Effector CD4-positive, alpha-beta T cell (primary cell): ENCODE data around the gene SLC26A8.
"Not testable (repeated sequence)": the region's sequence is repeated elsewhere in the genome, so short reads cannot be mapped to it uniquely, and the experiment has no call there.

Source experiments
- DNase-seq: peaks from one replicate; pipeline ENCODE4 v3.0.0-alpha.2; 2020

SLC26A8 gene

GRCh38 chr6:35940014-35940413 is 84.4 kb downstream of the SLC26A8 start:
- not testable (repeated sequence) for DNase-seq

GRCh38 chr6:35939259-35939658 is 85.2 kb downstream of the SLC26A8 start:
- DNase-seq, result not testable (repeated sequence)

- DNase-seq, result no peak
Measured at GRCh38 chr6:35936681-35937359, 87.6 kb downstream of the SLC26A8 start.

GRCh38 chr6:35935469-35935868 is 89.0 kb downstream of the SLC26A8 start:
- no peak for DNase-seq

GRCh38 chr6:35933844-35934243 is 90.6 kb downstream of the SLC26A8 start:
- no peak for DNase-seq

GRCh38 chr6:35931873-35932272 is 92.6 kb downstream of the SLC26A8 start:
- not testable (repeated sequence) for DNase-seq

GRCh38 chr6:35931120-35931561 is 93.3 kb downstream of the SLC26A8 start:
- DNase-seq, result no peak

- DNase-seq, result no peak
Measured at GRCh38 chr6:35929601-35930000, 94.8 kb downstream of the SLC26A8 start.

- no peak for DNase-seq
Measured at GRCh38 chr6:35926509-35927215, 97.8 kb downstream of the SLC26A8 start.

- DNase-seq, result no peak
Measured at GRCh38 chr6:35925961-35926360, 98.5 kb downstream of the SLC26A8 start.

GRCh38 chr6:35924146-35924545 is 100.3 kb downstream of the SLC26A8 start:
- no peak for DNase-seq

GRCh38 chr6:35922139-35922554 is 102.3 kb downstream of the SLC26A8 start:
- DNase-seq, result no peak

- DNase-seq, result peak; percentile 68
Measured at GRCh38 chr6:35920793-35921732, 103.4 kb downstream of the SLC26A8 start, which contains the start of gene SRPK1. SRPK1 (minus strand) TSS chr6:35921098; CDS start chr6:35921056, 42 bp downstream.

GRCh38 chr6:35919827-35920751 is 104.4 kb downstream of the SLC26A8 start:
- DNase-seq, result peak; percentile 42

GRCh38 chr6:35919085-35919826 is 105.2 kb downstream of the SLC26A8 start:
- DNase-seq, result no peak

GRCh38 chr6:35916893-35917292 is 107.5 kb downstream of the SLC26A8 start:
- not testable (repeated sequence) for DNase-seq

- DNase-seq, result no peak
Measured at GRCh38 chr6:35916056-35916455, 108.4 kb downstream of the SLC26A8 start.

GRCh38 chr6:35914536-35914935 is 109.9 kb downstream of the SLC26A8 start:
- no peak for DNase-seq

GRCh38 chr6:35911871-35912653 is 112.4 kb downstream of the SLC26A8 start:
- no peak for DNase-seq

- DNase-seq, result not testable (repeated sequence)
Measured at GRCh38 chr6:35909571-35909970, 114.9 kb downstream of the SLC26A8 start.
